Measurements from ENCODE around the gene RBM26. TPM values are rescaled to one million over a fixed set of nuclear protein-coding genes. Genes with fewer than 3 reads are reported as not detected.

The RBM26 gene
- total RNA-seq, 2 donors from 2014 or later = 28.1 to 28.3 TPM

GRCh38 chr13:79389026-79389425, 17.0 kb downstream of the RBM26 start:
- no peak for DNase-seq
- Histone ChIP-seq H3K9ac (ENCODE audit: low read depth in 2 of 2, low read length in 2 of 2) (no peak overlapping the region), H3K36me3 (no peaks in the 10 kb centered on the region), H3K9me3 (no peaks in the 10 kb centered on the region), H3K4me1 (peaks cover 5% of the 10 kb centered on the region), H3K4me3 (no peak overlapping the region), H3K27ac (no peak overlapping the region), H3K27me3 (no peaks in the 10 kb centered on the region)
- intact Hi-C loops (cut with DNase I) = no loop called here
- TF ChIP-seq CTCF (IDR thresholded peaks at IDR 0.05) = no peak

- Histone ChIP-seq H3K4me3 (no peak overlapping the region), H3K27ac (no peak overlapping the region), H3K9me3 (no peaks in the 10 kb centered on the region), H3K4me1 (peaks cover 5% of the 10 kb centered on the region), H3K9ac (ENCODE audit: low read depth in 2 of 2, low read length in 2 of 2) (no peak overlapping the region), H3K27me3 (no peaks in the 10 kb centered on the region), H3K36me3 (no peaks in the 10 kb centered on the region)
- DNase-seq = no peak
- intact Hi-C loops (cut with DNase I) = no loop called here
- TF ChIP-seq CTCF (IDR thresholded peaks at IDR 0.05) = no peak
These were observed 18.2 kb downstream of the RBM26 start for GRCh38 chr13:79387853-79388252.

GRCh38 chr13:79386125-79386826, 19.8 kb downstream of the RBM26 start:
- H3K27ac ChIP-seq = no peak overlapping the region
- H3K9me3 ChIP-seq = no peaks in the 10 kb centered on the region
- no peak overlapping the region for H3K4me3 ChIP-seq
- TF ChIP-seq CTCF (IDR thresholded peaks at IDR 0.05) = no peak
- peaks cover 8% of the 10 kb centered on the region for H3K4me1 ChIP-seq
- H3K27me3 ChIP-seq = no peaks in the 10 kb centered on the region
- no peaks in the 10 kb centered on the region for H3K36me3 ChIP-seq
- no peak overlapping the region for H3K9ac ChIP-seq (ENCODE audit: low read depth in 2 of 2, low read length in 2 of 2)
- intact Hi-C loops (cut with DNase I) = no loop called here
- DNase-seq = no peak

GRCh38 chr13:79385694-79386093, 20.4 kb downstream of the RBM26 start:
- no peak for TF ChIP-seq CTCF (IDR thresholded peaks at IDR 0.05)
- no peak for DNase-seq
- Histone ChIP-seq H3K4me3 (no peak overlapping the region), H3K9ac (ENCODE audit: low read depth in 2 of 2, low read length in 2 of 2) (no peak overlapping the region), H3K27ac (no peak overlapping the region), H3K27me3 (no peaks in the 10 kb centered on the region), H3K9me3 (no peaks in the 10 kb centered on the region), H3K36me3 (no peaks in the 10 kb centered on the region), H3K4me1 (peaks cover 8% of the 10 kb centered on the region)
- intact Hi-C loops (cut with DNase I) = no loop called here

GRCh38 chr13:79384022-79384610, 21.9 kb downstream of the RBM26 start:
- TF ChIP-seq CTCF (IDR thresholded peaks at IDR 0.05) = no peak
- H3K9me3 ChIP-seq = no peaks in the 10 kb centered on the region
- intact Hi-C loops (cut with DNase I) = no loop called here

More at GRCh38 chr13:79384022-79384610, 21.9 kb downstream of the RBM26 start:
- H3K36me3 ChIP-seq = no peaks in the 10 kb centered on the region
- DNase-seq = peak; percentile 51
- H3K27me3 ChIP-seq = no peaks in the 10 kb centered on the region
- H3K9ac ChIP-seq (ENCODE audit: low read depth in 2 of 2, low read length in 2 of 2) = no peak overlapping the region
- no peak overlapping the region for H3K4me3 ChIP-seq
- H3K4me1 ChIP-seq = peaks cover 8% of the 10 kb centered on the region
- H3K27ac ChIP-seq = no peak overlapping the region
